Nucleus accumbens (tissue), 56 donors: ENCODE measurements around the gene PTPRN2.
"Not testable (repeated sequence)": the region's sequence is repeated elsewhere in the genome, so short reads cannot be mapped to it uniquely, and the experiment has no call there.

Experiments
- DNase-seq, 56 donors: peaks; one replicate each; lab custom pipeline; 2025; lab: John Stamatoyannopoulos, UW

Gene PTPRN2

DNA sequence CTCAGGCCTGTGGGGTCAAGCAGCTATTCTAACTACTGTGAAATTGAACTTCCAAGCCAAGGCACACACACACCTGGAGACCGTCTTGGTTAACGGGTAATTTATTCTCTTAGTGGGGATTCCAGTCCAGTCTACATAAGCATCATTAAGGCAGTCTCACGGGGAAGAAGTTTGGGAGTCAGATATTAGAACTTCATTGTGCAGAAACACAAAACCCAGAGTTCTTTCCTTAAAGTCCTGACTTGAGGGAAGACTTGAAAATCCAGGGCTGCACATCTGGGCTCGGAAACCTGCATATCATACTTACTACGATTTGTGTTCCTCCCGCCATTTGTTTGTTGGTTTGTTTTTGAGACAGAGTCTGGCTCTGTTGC is 112.0 kb downstream of the PTPRN2 start:
- no peak for DNase-seq

DNA sequence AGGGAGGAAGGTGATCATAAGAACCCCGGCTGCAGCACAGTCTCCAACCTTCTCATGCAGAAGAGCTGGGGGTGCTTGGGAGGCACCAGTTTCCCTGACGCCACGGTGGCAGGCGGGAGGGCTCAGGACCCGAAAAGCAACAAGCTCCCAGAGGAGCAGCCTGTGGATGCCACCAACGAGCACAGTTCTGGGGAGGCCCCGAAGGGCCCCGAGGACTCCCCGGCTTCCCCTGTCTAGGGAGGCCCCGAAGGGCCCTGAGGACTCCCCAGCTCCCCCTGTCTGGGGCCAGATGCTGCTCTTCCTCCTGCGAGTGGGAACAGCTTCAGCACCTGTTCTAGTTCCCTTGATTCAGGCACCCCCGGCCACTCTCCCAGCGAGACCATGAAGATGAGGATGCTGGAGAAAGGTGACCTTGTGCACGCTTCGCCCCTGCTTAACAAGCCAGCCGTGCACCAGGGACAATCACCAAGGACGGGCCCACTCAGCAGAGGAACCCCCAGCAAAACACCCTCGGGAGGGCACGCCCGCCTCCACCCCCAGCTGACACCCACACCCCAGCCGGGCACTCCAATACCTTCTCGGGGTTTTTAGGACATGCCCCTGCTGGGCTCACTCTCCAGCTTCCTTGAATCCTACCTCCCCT is 112.5 kb downstream of the PTPRN2 start:
- DNase-seq, result no peak

DNA sequence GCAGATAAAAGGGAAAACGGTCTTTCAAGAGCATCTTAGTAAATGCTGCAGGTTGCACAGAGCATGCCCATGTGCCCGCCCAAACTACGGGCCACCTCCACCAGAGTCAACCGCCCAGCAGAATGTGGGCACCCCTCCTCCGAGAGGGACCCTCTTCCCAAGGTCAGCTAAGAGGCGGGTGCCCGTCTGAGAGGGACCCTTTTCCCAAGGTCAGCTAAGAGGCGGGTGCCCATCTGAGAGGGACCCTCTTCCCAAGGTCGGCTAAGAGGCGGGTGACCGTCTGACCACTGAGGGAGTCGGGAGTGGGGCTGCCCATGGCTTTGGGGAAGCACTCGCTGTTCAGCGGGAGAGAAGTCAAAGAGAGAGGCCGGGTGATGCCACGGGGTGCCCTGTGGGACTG is 113.1 kb downstream of the PTPRN2 start:
- DNase-seq, result no peak

DNA sequence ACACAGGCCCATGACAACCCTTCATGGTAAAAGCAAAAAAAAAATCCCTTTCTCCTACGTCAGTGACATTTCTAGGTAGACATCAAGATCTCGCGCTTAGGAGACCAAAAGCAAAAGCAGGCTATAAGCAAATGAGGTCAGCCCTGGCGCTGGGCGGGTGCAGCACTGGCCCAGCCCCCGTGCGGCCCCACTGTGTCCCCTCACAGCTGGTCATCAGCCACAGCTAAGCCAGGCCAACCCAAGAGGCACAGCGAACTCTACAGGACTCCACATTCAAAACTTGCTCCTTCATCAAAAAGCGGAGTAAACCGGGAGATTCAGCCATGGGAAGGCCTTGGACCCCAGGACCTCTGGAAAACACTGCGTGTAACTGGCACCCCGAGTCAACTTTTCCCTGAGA is 113.7 kb downstream of the PTPRN2 start:
- DNase-seq, result no peak

DNA sequence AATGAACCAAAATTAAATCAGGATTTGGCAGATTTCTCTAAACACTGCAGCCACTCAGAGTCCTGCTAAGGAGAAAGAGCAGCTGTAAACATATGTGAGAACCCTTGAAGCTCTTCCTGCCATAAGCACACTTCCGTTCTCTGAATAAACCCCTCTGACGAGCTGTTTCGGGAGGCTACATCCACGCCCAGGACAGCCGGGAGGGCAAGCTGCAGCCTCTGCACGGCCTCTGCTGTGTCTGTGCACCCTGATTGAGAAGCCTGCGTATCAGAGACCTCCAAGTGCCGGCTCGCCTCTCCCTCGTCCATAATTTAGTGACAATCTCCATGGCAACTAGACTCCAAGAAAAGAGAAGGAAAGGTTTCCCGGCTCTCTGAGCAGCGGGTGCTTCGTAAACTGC is 114.4 kb downstream of the PTPRN2 start:
- peak in 5 of 56 donors; percentile 17 to 46 (median 26) for DNase-seq

DNA sequence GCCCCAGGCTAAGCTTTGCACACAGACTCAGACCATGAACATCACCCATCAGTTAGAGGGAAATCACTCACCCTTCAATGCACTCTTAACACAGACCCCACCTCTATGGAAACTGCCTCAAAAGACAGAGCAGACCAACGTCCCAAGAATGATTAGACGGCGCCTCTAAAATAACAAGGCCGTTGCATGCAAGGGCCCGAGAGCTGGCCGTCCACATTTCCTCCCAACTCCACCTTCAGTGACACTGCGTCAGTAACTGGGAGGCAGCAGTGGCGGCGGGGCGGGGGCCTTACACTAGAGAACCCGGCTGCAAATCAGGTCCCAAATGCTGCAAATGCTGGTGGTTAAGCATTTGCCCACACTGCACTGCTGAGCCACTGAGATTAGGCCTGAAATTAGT is 115.0 kb downstream of the PTPRN2 start:
- no peak for DNase-seq

DNA sequence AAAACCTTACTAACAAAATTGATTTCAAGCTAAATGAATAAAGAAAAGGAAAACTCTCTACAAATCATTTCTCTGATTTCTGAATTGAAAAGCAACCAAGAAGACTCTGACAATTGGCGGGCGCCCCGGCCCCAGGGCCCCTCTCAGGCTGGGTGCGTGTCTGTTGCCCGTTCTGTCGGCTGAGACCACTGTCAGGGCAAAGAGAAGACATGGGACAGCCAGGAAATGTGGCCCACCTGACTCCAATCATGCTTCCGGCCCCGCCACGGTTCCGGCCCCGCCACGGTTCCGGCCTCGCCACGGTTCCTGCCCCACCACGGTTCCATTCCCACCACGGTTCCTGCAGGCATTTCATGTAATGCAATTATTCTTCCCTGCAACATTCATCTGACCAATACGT is 115.9 kb downstream of the PTPRN2 start:
- DNase-seq, result no peak

DNA sequence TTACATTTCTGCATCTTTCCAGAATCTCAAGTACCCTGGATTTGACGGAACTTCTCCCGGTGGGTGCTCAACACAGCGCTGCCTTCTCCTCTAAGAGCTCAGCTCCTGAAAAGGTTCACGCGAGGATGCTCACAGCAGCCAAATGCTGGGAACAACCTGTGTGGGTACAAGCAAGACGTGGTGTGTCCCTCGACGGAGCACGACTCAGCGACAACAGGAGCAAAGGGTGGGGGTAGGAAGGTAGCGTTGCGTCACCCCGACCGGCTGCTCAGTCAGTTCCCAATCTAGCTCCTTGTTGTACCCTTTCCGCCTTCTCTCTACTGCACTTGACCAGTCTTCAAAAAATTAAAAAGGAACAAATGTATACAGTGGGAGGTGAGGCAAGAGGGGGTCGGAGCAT is 117.3 kb downstream of the PTPRN2 start:
- DNase-seq, result peak in 14 of 56 donors; percentile 10 to 71 (median 28)

DNA sequence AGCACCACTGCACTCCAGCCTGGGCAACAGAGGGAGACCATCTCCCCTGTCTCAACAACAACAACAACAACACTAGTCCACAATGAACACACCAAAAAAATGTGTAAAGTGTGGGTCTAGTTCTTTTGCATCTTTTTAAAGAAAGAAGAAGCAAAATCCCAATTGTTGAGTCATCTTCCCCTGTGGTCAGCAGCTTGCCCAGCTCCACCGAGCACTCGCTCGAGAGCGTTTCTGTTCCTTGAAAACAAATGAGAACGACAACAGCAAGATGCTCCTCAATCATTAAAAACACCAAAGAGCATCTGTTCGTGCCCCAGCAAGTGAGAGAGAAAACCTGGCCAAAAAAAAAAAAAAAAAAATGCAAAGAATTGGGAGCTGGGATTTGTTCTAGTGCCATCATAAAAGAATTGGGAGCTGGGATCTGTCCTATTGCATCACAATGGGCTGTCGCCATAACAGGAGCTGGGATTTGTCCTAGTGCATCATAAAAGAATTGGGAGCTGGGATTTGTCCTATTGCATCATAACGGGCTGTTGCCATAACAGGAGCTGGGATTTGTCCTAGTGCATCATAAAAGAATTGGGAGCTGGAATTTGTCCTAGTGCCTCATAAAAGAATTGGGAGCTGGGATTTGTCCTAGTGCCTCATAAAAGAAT is 118.1 kb downstream of the PTPRN2 start:
- no peak for DNase-seq

DNA sequence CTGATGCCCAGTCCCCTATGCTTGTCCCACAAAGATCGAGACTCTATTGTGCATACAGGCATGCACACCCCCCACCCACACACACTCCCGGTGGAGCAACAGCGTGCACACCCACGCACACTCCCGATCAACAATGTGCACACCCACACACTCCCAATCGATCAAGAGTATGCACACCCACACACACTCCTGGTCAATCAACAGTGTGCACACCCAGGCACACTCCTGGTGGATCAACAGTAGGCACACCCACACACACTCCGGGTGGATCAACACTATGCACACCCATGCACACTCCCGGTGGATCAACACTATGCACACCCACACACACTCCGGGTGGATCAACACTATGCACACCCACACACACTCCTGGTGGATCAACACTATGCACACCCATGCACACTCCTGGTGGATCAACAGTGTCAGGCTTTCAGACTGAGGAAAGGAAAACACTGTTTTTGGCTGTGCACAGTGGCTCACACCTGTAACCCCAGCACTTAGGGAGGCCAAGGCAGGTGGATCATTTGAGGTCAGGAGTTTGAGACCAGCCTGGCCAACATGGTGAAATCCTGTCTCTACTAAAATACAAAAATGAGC is 118.8 kb downstream of the PTPRN2 start:
- DNase-seq, result peak in 1 of 56 donors; percentile 53

DNA sequence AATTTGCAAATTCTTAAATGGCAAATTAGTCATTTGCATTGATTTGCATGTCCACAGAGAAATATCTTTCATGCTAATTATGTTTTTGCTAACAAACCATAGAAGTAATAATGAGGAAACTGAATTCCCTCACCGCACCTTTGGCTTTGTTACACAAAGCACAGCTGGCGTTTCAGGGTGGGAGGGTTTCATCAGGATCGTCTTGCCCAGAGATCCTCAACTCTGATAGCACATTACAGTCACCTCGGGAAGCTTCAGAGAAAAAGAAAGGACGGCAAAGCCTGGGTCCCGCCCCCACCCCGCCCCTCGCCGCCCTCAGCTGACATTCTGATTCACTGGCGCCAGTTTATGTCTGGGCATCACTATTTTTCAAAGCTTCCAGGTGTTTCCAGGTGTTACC is 119.4 kb downstream of the PTPRN2 start:
- DNase-seq, result no peak

DNA sequence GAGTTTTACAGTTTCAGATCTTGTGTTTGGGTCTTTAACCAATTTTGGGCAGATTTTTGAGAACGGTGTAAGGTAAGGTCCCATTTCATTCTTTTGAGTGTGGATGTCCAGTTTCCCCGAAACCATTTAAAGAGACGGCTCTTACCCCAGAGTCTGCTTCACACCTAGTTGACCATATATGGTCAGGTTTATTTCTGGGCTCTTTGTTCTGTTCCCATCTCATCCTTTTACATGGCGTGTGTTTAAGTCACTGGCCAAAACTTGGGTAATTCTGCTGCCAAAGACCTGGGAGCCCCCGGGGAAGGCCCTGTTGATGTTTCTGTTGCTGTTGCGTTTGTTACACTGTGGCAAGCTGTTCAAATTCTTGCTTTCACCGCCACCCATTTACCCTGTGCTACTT is 120.1 kb downstream of the PTPRN2 start:
- DNase-seq, result no peak

DNA sequence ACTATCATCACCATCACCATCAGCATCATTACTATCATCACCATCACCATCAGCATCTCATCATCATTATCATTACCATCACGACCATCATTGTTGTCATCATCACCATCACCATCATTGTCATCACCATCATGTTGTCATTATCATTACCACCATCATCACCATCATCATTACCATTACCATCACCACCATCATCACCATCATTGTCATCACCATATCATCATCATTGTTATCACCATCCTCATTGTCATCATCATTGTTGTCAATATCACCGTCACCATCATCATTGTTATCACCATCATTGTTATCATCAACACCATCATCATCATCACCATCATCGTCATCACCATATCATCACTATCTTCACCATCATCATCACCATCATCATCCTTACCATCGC is 124.3 kb downstream of the PTPRN2 start:
- no peak for DNase-seq

DNA sequence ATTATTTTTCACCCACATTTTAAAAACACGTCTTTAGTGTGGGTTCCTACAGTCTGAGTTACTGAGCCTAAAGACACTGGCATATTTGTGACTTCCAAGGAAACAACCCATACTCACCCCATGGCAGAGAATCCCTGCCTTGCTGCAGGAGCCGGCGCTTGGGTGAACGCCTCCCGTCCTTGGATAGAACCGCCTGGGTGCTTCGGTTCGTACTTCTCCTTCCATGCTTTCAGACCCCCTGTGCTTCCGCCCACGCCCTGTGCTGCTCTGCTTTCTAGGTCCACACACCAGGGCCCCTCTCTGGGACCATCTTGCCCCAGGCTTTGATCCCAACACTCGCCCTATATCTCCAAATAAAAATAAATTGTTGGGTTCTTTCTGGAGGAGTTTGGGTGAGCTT is 125.8 kb downstream of the PTPRN2 start:
- peak in 10 of 56 donors; percentile 10 to 49 (median 24) for DNase-seq

DNA sequence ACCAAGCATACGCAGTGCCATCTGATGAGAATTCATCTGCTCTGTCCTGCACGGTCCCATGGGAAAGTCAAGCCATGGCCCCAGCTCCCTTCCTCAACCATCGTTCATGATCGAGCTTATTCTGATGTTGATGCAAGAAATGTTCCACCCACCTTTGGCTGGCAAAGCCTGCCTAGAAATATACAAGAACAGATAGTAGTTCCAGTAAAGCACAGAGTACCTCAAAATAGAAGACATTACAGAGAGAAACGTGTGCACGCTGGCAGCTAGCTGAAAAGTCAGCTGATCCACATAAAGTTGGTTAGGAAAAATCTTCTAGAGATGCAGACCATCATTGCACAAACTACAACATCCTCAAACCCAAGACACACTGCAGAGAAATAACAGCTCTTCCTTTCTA is 127.0 kb downstream of the PTPRN2 start:
- peak in 8 of 56 donors; percentile 3 to 50 (median 38) for DNase-seq

DNA sequence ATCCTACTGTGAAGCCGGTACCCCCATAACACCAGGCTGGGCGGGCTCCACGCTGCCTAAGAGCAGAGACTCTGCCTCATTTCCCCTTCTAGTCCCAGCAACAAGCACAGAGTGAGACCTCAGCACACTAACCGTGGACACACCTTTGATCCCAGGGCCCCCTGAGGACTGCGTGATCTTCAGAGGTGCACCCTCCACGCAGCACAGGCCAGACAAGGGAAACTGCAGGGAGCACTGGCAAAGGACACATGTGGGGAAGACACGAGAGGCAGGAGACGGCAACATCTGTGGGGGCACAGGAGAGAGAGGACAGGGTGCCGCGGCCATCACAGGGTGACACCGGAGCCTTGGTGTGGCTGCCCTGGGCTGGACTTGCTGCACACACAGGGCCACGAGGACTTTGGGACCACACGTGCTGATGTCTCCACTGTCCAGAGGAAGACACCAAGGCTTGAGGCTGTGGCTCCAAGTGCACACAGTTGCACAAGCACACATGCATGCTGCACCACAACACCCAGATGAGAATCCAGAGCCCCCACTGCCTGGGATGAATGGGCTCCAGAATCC is 128.8 kb downstream of the PTPRN2 start:
- DNase-seq, result no peak

DNA sequence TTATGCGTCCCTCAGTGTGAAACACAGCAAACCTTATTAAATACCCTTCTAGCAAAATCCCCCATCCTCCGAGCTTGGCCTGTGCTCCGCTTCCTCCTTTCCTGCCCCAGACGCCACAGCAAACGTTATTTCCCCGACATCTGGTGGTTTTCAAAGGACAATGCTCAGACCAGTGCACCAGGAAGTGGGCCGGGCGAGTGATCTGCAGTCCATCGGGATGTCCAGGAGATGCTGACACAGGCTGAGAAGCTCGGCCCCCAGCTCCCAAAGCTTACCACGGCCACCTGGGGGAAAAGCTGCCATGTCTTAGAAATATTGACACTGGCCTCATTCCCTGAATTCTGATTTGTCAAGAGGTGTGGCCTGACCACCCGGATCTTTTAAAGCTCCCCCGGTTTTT is 129.5 kb downstream of the PTPRN2 start:
- no peak for DNase-seq

DNA sequence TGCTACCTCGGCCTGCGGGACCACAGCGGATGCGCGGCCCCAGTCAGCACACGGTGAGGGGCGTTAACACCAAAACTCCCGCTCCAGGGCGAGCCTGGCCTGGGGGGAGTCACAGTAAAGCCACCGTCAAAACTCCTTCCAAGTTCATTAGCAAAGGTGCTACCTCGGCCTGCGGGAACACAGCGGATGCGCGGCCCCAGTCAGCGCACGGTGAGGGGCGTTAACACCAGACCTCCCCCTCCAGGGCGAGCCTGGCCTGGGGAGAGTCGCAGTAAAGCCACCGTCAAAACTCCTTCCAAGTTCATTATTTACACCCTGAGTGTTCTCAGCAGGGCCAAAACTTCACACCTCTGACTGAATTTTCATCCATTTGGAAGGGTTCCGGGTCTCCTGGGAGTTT is 130.0 kb downstream of the PTPRN2 start:
- not testable (repeated sequence) for DNase-seq

DNA sequence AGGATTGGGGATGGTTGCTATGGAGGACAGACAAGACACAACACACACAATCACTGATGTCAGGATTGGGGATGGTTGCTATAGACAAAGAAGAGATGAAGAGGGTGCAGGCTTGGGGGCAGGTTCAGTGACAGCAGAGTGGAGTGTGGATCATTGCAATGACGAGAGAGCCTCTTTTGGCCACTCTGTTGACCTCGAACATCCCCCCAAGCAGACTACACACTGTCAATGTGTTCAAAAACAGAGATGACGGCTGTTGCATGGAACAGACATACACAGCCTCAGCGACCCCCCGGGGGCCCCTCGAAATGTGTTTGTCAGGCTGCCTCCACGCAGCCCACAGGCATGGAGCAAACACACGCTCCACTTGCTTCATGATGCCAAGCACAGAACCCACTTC is 133.0 kb downstream of the PTPRN2 start:
- DNase-seq, result no peak

DNA sequence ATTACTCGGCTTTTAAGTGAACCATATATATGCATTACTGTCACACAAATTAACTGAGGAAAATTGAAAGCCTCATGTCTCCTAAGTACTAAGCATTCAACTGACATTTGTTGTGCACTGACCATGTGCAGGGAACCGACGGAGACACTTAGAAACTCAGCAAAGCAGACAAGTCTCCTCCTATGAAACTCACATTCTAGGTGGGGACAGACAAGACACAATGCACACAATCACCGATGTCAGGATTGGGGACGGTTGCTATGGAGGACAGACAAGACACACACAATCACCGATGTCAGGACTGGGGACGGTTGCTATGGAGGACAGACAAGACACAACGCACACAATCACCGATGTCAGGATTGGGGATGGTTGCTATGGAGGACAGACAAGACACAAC is 134.0 kb downstream of the PTPRN2 start:
- DNase-seq, result no peak

DNA sequence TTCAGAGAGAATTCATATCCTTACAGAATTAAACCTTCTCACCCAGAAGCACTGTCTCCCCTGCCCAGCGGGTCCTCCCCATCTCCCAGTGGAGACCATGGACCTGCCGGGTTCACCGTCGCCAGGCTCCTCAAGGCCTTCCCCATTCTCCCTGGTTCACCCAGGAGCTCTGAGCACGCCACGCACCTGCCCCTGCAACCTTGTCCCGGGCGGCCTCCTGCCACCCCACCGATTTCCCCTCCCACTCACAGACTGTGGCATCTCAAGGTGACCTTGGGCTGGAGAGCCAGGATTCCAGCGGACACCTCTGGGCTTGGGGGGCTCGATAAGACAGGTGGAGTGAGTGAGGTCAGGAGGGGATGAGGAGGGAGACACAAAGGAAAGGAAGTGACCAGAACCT is 135.3 kb downstream of the PTPRN2 start:
- no peak for DNase-seq
